Left renal cortex interstitium (tissue), 4 donors: Measurements from ENCODE around the gene EVPLL. TPM values are rescaled to one million over a fixed set of nuclear protein-coding genes. Genes with fewer than 3 reads are reported as not detected.
"Not testable (repeated sequence)": the region's sequence is repeated elsewhere in the genome, so short reads cannot be mapped to it uniquely, and the experiment has no call there.

Experiments used
- DNase-seq, 4 donors: peaks; one replicate each; pipeline ENCODE4 v3.0.0-alpha.2; 2013; ENCODE audit warnings: low read depth in 4 of 4, low spot score in 2 of 4, missing footprints in 1 of 4
- polyA plus RNA-seq, 4 donors: library from polyadenylated mRNA; unstranded; fragments of 120-200 nt; gene quantifications; one replicate each; pipeline ENCODE4 v1.2.1, GENCODE V29; 2013; ENCODE audit not compliant: insufficient read length in 4 of 4

EVPLL gene
- polyA plus RNA-seq, 4 donors, result 0.74 to 0.97 (median 0.83) TPM; not detected in 1

DNA sequence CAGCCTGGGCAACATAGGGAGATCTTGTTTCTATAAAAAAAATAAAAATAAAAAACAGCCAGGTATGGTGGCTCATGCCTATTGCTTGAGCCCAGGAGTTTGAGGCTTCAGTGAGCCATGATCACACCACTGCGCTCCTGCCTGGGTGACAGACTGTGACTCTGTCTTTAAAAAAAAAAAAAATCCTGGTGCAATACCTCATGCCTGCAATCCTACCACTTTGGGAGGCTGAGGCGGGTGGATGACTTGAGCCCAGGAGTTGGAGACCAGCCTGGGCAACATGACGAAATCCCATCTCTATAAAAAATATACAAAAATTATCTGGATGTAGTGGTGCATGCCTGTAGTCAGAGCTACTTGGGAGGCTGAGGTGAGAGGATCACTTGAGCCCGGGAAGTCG is 1.0 kb downstream of the EVPLL start:
- not testable (repeated sequence) for DNase-seq

DNA sequence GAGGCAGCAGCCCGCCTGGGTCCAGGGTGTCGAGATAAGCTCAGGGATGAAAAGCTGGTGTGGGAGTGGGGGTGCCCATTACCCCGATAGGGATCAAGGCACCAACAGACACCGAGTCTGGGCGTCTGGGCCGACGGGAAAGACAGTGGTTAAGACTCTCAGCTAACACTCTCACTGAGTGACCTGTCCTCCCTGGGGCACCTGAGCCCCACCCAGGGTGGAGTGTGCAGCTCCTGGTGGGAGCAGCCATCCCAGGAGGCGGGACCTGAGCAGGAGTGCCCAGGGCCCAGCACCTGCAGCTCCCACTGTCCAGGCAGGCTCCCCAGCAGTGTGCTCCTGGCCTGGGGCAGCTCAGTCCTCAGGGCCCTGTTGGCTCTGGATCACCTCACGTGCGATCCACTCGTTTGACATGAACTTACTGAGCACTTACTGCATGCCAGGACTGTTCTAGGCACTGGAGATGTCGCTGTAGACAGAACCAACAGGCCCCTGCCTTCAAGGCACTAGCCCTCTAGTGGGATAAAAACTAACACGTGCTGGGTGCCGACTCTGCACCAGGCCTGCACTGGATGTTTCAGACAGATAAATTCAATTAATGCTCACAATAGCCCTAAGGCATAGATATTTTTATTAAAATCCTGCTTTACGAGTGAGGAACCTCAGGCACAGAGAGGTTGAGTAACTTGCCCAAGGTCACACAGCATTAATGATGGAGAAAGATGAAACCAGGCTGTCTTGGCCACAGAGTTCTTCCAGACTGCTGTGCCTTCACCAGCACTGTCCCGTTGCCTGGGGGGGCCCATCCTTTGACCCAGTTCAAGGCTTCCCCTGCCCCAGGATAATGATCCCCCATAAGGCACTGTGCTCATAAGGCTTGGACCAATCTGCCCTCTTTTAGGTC is 1.9 kb downstream of the EVPLL start:
- DNase-seq, result no peak

DNA sequence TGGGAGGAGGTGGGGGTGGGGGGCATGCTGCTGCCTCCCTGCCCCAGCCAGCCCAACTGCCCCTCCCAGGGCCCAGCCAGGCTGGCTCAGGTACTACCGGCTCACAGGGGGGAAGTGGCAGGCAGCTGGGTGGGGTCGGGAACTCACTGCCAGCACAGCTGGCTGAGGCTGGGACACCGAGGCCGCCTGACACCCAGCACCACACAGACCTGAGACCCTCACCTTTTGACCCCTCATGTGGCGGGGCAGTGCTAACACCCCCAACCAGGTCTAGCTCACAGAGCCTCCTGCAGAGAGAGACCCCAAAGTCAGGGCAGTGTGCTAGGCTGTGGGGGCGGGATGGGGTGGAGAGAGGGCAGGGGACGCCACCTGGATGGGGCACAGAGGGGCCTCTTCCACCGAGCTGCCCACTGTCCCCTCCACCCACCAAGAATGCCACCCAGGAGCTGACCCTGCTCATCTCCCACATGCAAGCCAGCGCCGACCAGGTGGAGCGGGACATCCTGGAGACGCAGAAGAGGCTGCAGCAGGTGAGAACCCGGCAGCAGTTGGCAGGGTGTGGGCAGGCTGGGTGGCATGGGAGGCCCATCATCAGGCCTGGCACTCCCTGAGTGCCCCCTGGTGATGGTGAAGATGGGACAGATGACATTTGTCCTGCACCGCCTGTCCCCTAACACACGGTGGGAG is 3.0 kb downstream of the EVPLL start:
- no peak for DNase-seq

DNA sequence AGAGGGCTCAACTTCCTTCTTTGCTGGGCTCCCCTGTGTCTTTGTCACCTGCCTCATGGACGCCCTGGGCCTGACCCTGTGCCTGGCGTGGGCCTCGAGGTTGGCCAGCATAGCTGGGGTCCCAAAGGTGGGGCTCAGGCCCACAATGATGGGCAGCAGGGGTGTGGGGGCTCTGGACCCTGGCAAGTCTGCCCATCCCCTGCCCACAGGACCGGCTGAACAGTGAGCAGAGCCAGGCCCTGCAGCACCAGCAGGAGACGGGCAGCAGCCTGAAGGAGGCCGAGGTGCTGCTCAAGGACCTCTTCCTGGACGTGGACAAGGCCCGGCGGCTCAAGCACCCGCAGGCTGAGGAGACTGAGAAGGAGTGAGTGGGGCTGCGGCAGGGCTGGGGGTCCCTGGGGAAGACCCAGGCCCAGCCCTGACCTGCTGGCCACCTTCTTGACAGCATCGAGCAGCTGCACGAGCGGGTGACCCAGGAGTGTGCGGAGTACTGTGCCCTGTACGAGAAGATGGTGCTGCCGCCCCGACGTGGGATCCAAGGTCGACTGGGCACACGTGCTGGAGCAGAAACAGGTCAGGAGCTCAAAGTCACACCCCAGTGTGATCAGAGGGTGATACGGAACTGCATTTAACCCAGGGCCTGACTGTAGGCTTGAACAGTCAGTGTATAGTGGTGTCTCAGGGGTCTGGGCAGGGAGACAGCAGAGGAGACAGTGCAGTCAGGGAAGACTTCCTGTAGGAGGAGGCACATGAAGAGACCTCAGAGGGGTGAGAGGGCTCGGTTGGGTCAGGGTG is 3.8 kb downstream of the EVPLL start:
- DNase-seq, result no peak

DNA sequence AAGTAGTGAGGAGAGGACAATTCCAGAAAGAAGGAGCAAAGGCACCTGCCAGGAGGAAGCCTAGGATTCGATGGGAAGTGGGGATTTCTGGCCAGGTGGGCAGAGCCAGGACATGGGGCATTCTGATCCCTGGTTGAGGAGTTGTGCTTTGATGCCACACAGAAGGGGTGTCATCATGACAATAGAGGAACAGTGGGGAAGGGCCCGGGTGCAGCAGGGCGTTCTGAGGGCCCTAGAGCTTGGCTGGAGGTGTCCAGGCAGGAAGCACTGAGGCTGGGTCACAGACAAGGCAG is 4.3 kb downstream of the EVPLL start:
- DNase-seq, result no peak

DNA sequence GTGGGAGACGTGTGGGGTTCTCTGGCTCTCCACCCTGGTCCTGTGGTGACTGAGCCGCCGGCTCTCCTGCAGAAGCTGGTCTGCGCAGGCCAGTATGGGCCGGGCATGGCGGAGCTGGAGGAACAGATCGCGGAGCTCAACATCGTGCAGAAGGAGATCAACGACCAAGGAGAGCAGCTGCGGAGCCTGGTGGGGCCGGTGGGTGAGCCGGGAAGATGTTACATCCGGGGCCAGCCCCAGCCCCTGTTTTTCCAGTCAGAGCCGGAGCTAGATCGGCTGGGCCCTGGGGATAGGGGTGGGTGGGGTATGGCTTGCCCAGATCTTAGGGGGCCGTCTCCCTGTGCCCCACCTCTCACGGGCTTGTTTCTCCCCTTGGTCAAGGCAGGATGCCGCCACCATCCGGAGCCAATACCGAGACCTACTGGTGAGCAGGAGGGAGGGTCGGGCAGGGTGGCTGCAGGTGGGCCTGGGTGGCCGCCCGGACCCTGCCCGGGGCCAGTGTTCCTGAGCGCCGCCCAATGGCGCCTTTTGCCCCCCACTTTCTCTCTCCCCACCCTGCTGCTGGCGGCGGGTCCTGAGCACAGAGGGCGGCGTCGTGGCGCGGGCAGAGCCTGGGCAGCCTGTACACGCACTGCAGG is 5.0 kb downstream of the EVPLL start:
- DNase-seq, result no peak

DNA sequence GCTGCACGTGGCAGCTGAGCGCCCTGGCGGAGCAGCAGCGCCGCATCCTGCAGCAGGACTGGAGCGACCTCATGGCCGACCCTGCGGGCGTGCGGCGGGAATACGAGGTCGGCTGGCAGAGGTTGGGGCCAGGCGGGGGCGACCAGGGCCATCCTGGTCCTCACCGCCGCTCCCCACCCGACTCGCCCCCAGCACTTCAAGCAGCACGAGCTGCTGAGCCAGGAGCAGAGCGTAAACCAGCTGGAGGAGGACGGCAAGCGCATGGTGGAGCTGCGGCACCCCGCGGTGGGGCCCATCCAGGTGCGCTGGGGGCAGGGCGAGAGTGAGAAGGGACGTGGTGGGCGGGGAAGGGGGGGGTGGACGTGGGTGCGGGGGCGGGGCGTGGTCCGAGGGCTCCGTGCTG is 5.5 kb downstream of the EVPLL start:
- not testable (repeated sequence) for DNase-seq

DNA sequence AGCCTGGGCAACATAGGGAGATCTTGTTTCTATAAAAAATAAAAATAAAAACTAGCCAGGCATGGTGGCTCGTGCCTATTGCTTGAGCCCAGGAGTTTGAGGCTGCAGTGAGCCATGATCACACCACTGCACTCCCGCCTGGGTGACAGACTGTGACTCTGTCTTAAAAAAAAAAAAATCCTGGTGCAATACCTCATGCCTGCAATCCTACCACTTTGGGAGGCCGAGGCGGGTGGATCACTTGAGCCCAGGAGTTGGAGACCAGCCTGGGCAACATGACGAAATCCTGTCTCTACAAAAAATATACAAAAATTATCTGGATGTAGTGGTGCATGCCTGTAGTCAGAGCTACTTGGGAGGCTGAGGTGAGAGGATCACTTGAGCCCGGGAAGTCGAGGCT is 6.7 kb downstream of the EVPLL start:
- not testable (repeated sequence) for DNase-seq

DNA sequence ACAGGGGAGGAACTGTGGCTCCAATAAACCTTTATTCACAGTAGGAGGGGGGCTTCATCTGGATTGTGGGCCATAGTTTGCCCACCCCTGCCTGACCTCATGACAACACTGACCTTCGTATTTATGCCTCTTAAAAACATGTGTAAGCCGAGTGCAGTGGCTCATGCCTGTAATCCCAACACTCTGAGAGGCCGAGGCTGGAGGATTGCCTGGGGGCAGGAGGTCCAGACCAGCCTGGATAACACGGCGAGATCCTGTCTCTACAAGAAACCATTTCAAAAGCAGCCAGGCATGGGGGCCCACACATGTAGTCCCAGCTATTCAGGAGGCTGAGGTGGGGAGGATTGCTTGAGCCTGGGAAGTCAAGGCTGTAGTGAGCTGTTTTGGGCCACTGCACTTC is 10.0 kb downstream of the EVPLL start:
- DNase-seq, result not testable (repeated sequence)

DNA sequence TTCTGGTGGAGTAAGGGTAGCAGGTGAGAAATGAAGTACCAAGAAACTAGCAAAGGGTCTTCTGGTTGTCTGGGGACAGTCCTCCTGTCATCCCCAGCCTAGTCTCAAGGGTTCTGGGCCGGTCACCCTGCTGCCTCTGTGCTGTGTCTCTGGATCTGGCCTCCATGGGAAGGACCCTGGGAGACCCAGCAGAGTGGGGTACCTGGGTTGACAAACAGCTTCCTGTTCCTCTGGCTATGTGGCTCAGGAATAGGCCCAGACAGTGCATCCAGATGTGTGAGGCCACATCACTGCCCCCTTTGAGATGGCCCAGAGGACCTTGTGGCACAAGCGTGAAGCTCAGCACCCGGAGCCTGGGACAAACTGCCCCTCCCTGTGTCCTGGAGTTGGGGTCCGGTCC is 10.7 kb downstream of the EVPLL start:
- not testable (repeated sequence) for DNase-seq

DNA sequence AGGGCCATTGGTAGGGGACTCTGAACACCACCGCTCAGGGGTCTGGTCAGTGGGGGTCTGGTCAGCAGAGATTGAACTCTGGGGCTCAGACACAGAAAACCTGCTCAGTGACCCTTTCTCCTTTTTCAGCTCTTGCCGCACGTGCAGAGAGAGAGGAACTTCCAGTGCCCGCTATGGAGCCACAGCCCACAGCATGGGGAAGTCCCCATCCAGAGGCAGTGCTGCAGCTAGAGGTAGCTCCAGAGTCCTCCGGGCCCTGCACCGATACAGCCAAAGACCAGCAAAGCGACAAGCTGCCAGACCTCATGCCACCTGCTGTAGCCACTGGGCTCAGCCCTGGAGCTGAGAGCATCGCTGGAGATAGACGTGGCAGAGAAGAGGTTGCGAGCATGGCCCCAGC is 11.2 kb downstream of the EVPLL start:
- DNase-seq, result not testable (repeated sequence)

DNA sequence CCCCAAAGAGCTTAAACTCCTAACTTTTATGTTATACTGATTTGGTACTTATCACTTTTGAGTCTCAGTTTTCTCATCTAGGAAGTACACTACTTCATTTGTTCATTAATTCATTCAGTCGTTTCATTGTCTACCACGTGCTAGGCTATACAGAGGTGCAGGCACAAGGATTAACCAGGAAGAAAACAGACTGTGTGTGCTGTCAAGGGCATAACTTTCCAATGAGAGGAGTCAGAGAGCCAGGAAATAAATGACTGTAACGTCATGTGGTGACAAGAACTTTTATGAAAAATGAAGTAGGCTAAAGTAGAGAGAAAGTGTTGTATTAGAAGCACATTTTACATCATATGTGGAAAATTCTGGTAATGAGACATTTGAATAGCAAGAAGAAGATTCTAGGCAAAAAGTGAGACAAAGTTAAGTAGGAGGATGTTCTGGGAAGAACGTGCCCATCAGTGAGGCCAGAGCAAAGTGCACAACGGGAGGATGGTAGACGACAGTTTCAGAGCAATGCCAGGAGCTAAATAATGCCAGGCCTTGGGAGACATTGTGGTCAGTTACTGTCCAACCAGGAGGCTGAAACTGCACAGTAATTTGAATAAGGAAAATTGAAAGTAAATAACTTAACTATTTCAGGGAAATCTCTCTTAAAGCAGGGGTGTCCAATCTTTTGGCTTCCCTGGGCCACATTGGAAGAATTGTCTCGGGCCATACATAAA is 24.5 kb downstream of the EVPLL start:
- not testable (repeated sequence) for DNase-seq

DNA sequence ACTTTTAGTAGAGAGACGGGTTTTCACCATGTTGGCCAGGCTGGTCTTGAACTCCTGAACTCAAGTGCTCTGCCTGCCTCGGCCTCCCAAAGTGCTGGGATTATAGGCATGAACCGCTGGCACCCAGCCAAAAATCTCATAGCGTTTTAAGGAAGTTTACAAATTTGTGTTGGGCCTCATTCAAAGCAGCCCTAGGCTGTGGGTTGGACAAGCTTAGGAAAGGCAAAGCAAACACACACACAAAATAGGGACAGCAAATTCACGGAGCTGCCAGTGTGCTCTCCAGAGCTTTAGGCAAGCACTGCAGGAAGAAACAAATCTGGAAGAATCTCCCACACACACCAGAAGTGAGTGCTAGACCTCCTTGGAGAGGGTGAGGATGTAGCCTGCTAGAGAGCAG is 25.6 kb downstream of the EVPLL start:
- not testable (repeated sequence) for DNase-seq

DNA sequence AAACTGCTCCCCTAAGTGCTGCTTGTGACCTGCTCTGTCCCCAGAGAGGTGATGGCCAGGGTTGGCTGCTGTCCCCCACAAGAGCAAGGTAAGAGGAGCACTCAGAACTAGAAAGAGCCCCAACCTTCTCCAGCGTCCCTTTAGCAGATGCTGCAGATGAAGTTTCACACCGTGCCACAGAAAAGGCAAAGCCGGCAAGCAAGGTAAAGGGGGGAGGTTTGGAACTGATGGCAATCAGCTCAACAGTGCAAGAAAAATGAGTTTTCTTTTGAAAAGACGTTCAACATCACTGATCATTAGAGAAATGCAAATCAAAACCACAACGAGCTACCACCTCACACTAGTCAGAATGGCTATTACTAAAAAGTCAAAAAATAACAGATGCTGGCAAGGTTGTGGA is 26.0 kb downstream of the EVPLL start:
- DNase-seq, result not testable (repeated sequence)

DNA sequence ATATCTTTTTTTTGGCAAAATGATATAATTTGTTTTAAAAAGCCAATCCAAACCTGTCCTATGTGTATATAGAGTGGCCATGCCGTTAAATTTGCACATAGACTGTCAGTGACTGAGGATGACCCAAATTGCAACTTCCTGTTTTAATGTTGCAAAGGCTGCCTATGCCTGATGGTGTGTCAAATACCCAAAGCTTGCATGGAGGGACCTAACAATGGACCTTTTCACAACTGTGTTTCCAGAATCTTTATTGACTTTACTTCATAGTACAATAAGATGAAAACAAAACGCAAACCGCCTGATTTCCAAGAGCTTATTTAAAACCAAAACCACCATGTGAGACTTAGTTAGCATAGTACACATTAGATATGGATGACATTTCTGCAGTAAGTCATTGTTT is 31.3 kb downstream of the EVPLL start:
- not testable (repeated sequence) for DNase-seq

DNA sequence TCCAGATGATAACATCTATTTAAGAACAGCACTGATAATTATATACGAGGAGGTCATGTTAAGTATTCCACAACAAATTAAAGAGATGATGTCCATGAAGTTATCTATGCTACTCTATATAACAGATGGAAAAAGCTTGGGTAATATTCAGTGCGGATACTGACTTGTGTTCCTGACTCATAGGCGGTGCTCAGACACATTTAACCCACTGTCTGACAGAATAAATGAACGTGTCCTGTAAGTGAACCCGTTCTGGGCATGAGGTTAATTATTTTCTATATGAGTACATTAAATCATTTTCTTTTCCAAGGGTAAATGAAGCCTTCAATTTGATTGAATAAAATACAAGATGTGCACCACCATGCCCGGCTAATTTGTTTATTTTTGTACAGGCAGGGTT is 31.7 kb downstream of the EVPLL start:
- DNase-seq, result not testable (repeated sequence)

DNA sequence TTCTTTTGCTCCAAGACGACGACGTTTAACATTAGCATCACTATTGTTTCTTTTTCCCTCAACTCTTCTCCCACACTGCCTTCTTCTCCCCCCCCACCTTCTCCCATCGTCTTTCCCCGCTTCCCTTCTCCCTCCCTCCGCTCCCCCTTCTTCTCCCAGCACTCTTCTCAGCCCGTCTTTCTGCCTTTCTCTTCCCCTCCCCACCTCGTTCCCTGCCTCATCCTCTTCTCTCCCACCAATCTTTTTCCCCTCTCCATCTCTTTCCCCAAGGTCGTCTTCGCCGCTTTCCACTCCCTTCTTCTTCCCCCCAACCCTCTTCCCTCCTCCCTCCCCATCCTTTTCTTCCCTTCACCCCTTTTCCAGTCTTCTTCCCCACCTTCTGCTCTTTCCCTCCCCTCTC is 33.2 kb downstream of the EVPLL start:
- not testable (repeated sequence) for DNase-seq

DNA sequence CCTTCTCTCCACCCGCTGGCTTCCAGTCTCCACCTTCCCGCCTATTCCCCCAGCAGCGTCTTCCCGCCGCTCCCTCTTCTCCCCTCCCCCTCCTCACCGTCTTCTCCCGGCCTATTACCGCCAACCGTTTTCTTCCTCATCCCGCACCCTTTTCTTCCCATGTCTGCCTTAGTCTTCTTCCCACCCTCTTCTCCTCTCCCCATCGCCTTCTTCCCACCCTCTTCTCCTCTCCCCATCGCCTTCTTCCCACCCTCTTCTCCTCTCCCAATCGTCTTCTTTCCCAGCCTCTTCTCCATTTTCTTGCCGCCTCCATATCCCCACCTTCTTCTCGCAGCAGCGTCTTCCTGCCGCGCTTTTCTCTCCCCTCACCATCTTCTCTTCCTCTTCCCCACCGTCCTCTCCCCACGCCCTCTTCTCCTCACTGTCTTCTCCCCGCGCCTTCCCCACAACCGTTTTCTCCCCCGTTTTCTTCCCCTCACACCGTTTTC is 33.8 kb downstream of the EVPLL start:
- DNase-seq, result peak in 2 of 4 donors; percentile 20 to 45

DNA sequence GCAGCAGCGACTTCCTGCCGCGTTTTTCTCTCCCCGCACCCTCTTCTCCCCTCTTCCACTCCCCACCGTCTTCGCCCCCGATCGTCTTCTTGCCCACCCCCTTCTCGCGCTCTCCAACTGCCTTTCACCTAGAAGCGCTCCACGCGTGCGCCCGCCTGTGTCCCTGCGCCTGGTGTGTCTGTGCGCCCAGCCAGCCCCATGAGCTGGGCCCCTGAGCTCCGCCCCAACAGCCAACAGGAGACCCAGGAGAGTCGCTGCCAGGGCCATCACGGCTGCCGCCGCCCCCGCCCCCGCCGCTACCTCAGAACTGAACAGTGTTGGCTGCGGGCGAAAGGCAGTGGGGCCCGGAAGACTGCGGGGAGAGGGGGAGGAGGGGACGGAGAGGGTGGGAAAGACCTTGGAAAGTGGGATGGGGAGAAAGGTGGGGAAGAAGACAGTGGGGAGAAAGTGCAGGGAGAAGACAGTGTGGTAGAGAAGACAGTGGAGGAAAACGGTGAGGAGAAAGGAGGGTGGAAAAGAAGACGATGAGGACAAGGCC is 34.5 kb downstream of the EVPLL start:
- not testable (repeated sequence) for DNase-seq

DNA sequence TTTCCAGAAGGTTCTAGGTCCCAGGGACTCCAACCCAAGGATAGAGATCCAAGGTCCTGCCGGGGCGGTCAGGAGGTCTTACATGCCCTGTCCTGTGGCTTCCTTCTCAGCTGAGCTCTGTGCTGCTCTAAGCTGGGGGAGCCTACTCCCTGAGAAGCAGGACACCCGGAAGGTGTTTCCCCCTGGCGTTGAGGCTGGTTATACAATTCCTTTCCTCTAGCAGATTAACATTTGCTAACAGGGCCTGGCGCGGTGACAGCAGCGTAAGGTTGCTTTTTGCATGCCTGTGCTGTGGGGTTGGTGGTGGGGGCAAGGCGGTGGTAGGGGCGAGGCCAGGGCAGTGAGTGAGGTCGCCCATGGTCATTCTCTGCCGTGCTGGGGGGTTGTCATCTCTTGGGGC is 43.9 kb downstream of the EVPLL start:
- DNase-seq, result not testable (repeated sequence)
